ENCODE measurements around the gene CUX1.

Gene CUX1

DNA sequence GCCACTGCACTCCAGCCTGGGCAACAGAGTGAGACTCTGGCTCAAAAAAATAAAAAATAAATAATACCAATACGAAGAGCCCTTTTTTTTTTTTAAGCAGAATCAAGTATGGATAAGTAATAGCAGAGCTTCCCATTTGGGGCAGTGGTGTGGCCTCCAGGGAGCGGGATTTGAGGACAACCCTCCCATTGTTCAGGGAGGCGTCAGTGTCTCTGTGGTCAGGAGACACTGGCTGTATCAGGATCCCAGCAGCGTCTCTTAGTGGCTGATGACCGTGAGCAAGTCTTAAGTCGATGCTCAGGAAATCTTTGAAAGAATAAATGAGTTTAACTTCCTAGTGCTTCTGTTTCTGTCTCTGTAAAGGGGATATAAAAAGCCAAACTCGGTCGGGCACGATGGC, 444.0 kb downstream of the CUX1 start:
- no peak overlapping the region for H3K27ac ChIP-seq (replicated peaks)

DNA sequence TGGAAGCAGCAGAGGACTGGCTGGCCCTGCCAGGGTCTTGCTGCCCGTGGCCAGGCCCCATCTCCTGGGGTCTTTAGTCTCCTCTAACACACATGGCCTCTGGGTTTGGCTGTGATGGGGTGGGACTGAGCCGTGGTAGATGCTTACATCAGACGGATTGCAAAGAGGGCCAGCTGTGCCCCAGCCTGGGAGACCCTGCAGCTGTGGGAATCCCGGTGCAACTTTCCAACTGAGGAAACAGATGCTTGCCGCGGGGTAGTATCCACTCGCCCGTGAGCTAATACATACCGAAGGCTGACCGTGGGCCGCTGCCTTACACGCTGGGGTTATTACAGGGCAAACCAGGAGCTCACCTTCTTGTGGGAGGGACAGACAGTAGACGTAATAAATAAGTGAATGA, 445.1 kb downstream of the CUX1 start:
- TF ChIP-seq, protein P1, sequence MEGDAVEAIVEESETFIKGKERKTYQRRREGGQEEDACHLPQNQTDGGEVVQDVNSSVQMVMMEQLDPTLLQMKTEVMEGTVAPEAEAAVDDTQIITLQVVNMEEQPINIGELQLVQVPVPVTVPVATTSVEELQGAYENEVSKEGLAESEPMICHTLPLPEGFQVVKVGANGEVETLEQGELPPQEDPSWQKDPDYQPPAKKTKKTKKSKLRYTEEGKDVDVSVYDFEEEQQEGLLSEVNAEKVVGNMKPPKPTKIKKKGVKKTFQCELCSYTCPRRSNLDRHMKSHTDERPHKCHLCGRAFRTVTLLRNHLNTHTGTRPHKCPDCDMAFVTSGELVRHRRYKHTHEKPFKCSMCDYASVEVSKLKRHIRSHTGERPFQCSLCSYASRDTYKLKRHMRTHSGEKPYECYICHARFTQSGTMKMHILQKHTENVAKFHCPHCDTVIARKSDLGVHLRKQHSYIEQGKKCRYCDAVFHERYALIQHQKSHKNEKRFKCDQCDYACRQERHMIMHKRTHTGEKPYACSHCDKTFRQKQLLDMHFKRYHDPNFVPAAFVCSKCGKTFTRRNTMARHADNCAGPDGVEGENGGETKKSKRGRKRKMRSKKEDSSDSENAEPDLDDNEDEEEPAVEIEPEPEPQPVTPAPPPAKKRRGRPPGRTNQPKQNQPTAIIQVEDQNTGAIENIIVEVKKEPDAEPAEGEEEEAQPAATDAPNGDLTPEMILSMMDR (IDR thresholded peaks at IDR 0.05; ENCODE audit: insufficient read depth, low read length): no peak
- no peak for TF ChIP-seq GABPA (IDR thresholded peaks at IDR 0.05; ENCODE audit: low read depth)
- TF ChIP-seq, protein P2, sequence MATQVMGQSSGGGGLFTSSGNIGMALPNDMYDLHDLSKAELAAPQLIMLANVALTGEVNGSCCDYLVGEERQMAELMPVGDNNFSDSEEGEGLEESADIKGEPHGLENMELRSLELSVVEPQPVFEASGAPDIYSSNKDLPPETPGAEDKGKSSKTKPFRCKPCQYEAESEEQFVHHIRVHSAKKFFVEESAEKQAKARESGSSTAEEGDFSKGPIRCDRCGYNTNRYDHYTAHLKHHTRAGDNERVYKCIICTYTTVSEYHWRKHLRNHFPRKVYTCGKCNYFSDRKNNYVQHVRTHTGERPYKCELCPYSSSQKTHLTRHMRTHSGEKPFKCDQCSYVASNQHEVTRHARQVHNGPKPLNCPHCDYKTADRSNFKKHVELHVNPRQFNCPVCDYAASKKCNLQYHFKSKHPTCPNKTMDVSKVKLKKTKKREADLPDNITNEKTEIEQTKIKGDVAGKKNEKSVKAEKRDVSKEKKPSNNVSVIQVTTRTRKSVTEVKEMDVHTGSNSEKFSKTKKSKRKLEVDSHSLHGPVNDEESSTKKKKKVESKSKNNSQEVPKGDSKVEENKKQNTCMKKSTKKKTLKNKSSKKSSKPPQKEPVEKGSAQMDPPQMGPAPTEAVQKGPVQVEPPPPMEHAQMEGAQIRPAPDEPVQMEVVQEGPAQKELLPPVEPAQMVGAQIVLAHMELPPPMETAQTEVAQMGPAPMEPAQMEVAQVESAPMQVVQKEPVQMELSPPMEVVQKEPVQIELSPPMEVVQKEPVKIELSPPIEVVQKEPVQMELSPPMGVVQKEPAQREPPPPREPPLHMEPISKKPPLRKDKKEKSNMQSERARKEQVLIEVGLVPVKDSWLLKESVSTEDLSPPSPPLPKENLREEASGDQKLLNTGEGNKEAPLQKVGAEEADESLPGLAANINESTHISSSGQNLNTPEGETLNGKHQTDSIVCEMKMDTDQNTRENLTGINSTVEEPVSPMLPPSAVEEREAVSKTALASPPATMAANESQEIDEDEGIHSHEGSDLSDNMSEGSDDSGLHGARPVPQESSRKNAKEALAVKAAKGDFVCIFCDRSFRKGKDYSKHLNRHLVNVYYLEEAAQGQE (IDR thresholded peaks at IDR 0.05; ENCODE audit: insufficient replicate concordance, low read depth): no peak
- TF ChIP-seq SPI1 (IDR thresholded peaks at IDR 0.05; ENCODE audit: borderline replicate concordance, low read depth): no peak
- DNase-seq (ENCODE audit: low read depth in 1 of 2, low spot score in 1 of 2): no peak
- Histone ChIP-seq H3K27me3 (ENCODE audit: insufficient read depth, poor library complexity, severe bottlenecking) (no peaks in the 10 kb centered on the region), H3K27ac (replicated peaks) (no peak overlapping the region), H3K4me3 (replicated peaks; ENCODE audit: insufficient read depth, low read length) (no peak overlapping the region)

More for the DNA sequence above, 444.0 kb downstream of the CUX1 start:
- no peak for DNase-seq (ENCODE audit: low read depth in 1 of 2, low spot score in 1 of 2)
- TF ChIP-seq, protein P1 (IDR thresholded peaks at IDR 0.05; ENCODE audit: insufficient read depth, low read length): no peak
- TF ChIP-seq, protein P2 (IDR thresholded peaks at IDR 0.05; ENCODE audit: insufficient replicate concordance, low read depth): no peak
- no peak for TF ChIP-seq GABPA (IDR thresholded peaks at IDR 0.05; ENCODE audit: low read depth)
- no peak for TF ChIP-seq POLR2AphosphoS5 (IDR thresholded peaks at IDR 0.05; ENCODE audit: low read depth)
- no peak for TF ChIP-seq SPI1 (IDR thresholded peaks at IDR 0.05; ENCODE audit: borderline replicate concordance, low read depth)
- Histone ChIP-seq H3K27me3 (ENCODE audit: insufficient read depth, poor library complexity, severe bottlenecking) (no peaks in the 10 kb centered on the region), H3K4me3 (replicated peaks; ENCODE audit: insufficient read depth, low read length) (no peak overlapping the region)

DNA sequence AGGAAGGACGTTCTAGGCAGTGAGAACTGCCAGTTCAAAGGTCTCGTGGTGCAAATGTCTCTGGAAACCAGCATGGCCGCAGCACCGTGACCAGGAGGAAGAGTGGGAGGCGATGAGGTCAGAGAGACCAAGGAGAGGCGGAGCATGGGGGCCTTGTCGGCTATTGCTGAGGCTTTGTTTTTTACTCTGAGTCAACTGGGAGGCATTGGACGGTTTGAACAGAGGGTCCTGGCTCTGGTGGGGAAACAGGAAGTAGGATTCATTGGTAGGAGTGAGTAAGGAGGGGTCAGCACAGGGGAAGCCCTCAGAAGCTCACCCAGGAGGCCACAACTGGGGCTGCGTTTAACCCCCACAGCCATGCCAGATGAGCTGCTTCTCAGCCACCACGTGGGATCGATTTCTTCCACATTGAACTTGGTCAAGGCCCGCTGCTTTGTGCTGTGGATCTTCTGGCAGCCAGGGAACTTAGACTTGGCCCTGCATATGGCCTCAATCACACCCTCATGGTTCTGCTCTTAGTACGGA, 447.0 kb downstream of the CUX1 start:
- Histone ChIP-seq H3K27me3 (ENCODE audit: insufficient read depth, poor library complexity, severe bottlenecking) (no peaks in the 10 kb centered on the region), H3K4me3 (replicated peaks; ENCODE audit: insufficient read depth, low read length) (no peak overlapping the region), H3K27ac (replicated peaks) (no peak overlapping the region)
- TF ChIP-seq GABPA (IDR thresholded peaks at IDR 0.05; ENCODE audit: low read depth): no peak
- TF ChIP-seq, protein P2 (IDR thresholded peaks at IDR 0.05; ENCODE audit: insufficient replicate concordance, low read depth): no peak
- no peak for TF ChIP-seq POLR2AphosphoS5 (IDR thresholded peaks at IDR 0.05; ENCODE audit: low read depth)
- no peak for DNase-seq (ENCODE audit: low read depth in 1 of 2, low spot score in 1 of 2)

Measured in HL-60 (cell line).